Neural progenitor cell (in vitro differentiated cells): Measurements from ENCODE around the gene PTPN14.

Experiments
- CTCF ChIP-seq: fragments of 200-600 bp; sonication (generic); IDR thresholded peaks from 2 replicates; pipeline ENCODE4 v1.5.1; 2017; ENCODE audit warnings: antibody characterized with exemption, mild to moderate bottlenecking
- EZH2 ChIP-seq: fragments of 200-600 bp; sonication (generic); IDR thresholded peaks from 2 replicates; pipeline ENCODE4 v1.6.1; 2017; ENCODE audit warnings: antibody characterized with exemption, mild to moderate bottlenecking, moderate library complexity

GRCh38 chr1:214537219-214537618 is 14.2 kb downstream of the PTPN14 start:
- no peak for TF ChIP-seq EZH2
- no peak for TF ChIP-seq CTCF
